NCI-H1417 (cell line): ENCODE data around the gene POU2F2.

Source experiments
- DNase-seq, 3 experiments: peaks; one replicate each; lab custom pipeline; 2025; lab: John Stamatoyannopoulos, UW

The POU2F2 gene

GRCh38 chr19:42125536-42125935, 6.7 kb downstream of the POU2F2 start:
- DNase-seq = no peak

- no peak for DNase-seq
Measured at GRCh38 chr19:42124386-42124901, 7.8 kb downstream of the POU2F2 start.

- no peak for DNase-seq
Measured at GRCh38 chr19:42123765-42124164, 8.5 kb downstream of the POU2F2 start.

DNA sequence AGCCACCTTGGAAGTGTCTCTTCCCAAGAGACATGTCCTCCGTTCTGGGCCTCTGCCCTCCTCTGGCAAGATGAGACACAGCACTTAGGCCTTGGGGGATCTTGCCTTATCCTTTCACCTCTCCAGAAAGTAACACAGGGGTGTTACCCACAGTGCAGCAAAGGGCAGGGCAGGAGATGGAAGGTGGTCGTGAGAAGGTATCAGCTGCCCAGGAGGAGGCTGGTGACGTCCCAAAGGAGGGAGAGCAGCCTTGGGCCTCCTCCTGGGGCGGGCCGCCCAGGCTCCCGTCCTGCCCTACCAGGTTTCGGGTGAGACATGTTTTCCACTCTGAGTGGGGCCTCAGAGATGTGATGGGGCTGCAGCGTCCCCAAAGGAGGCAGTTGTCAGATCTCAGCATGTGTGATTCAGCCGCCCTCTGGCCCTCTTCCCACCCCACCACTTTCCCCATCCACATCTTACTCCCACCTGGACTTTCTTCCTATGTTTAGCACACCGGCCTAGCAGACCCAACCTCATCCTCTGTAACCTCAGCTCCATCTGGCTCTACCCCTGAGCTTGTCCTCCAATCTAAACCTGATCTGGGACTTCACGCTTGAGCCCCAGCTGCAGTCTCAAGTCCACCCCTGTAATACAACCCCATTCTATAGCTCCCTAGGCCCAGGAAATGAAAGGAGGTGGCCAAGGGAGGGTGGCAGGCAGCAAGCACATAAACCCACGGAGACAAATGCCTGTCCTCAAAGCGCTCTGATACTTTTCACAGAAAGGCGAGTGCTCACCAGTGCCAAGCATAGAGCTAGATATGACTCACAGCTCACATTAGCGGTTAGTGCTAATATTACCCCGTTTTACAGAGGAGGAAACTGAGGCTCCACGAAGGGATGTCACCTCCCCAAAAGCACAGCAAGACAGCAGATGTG, 9.3 kb downstream of the POU2F2 start:
- DNase-seq = no peak

- DNase-seq = no peak
Measured at GRCh38 chr19:42121656-42122069, 10.6 kb downstream of the POU2F2 start.

- no peak for DNase-seq
Measured at GRCh38 chr19:42121036-42121621, 11.1 kb downstream of the POU2F2 start.

DNA sequence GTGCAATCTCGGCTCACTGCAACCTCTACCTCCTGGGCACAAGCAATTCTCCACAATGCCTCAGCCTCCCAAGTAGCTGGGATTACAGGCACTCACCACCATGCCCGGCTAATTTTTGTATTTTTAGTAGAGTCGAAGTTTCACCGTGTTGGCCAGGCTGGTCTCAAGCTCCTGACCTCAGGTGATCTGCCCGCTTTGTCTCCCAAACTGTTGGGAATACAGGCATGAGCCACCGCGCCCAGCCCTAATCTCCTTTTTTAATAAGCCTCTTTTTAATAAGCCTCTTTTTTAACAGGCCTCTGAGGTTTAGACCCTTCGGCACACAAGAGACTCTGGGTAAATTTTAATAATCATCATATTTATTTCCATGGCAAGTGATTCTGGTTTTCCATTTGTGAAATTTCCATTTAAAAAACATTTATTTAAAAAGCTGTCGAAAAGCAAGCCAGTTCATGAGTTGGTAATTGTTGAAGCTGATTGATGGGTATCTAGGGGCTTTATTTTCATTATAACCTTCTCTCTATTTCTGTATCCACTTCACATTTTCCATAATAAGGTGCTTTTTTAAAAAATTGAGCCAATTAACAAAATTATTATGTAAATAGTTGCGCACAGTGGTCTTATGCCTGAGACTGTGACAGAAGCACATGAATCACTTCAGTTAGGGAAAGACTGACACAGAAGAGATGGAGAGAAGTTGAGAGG, 11.8 kb downstream of the POU2F2 start:
- no peak for DNase-seq

DNA sequence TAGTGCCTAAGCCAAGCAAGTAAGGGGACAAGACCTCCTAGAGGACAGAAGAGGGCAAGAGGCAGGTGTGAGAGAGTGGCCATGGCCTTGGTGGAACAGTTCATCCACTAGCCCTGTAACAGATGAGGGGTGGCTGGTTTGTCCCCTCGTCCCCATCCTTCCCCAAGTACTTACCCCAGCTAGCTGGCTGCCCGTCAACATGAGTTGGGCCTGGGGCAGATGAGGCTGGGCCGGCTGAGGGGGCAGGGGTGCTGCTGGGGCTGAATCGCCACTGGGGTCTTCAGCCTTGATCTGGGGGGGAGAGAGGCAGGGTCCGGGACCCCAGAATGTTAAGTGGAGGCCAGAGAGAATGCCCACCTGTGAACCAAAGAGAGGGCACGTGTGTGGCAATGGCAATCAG, 15.2 kb downstream of the POU2F2 start:
- DNase-seq = no peak

DNA sequence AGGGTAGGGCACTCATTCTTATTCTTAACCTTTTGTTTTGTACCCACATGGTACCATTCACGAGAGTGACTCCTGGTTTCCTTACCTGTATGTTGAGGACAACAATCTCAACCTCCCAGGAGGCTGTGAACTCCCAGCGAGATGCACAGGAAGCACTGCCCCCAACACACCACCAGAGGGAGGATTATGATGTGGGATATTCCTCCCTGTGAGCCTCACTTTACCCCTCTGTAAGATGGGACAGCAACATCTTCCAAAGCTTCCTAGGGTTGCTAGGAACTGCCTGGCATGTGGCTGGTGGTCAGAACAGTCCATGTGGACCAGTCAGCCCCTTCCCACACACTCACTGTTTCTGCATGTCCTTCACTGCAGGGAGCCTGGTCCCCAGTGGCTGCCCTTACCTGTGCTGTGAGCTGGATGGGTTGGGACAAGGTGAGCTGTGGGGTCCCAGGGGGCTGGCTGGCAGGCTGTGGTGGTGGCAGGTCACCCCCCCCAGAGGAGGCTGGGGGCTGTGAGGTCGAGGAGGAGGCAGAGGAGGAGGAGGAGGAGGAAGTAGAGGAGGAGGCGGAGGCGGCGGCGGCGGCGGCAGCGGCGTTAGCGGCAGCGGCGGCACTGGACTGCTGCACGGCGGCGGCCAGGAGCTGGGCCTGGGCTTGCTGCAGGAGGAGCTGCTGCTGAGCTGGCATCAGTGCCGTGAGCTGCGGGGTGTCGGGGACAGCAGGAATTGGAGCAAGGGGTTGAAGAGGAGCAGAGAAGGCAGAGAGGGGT, 15.8 kb downstream of the POU2F2 start:
- DNase-seq = no peak

- DNase-seq = no peak
Measured at GRCh38 chr19:42115705-42116104, 16.5 kb downstream of the POU2F2 start.

DNA sequence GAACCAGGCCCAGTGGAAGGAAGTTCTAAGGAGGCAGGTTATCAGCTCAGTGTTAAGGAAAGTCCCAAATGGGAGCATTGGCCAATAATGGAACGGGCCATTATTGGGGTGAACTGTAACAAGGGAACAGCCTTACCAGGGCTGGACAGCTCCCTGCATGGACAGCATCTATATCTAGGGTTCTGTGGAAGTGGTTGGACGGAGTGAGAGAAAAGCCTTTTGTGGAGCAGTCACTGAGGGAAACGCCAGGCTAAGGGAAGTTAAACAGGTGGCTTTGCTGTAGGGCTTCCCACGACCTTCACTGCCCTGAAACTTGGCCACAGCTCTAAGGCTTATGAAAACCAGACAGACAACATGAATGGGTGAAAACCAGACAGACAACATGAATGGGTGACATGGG, 17.0 kb downstream of the POU2F2 start:
- DNase-seq = no peak

DNA sequence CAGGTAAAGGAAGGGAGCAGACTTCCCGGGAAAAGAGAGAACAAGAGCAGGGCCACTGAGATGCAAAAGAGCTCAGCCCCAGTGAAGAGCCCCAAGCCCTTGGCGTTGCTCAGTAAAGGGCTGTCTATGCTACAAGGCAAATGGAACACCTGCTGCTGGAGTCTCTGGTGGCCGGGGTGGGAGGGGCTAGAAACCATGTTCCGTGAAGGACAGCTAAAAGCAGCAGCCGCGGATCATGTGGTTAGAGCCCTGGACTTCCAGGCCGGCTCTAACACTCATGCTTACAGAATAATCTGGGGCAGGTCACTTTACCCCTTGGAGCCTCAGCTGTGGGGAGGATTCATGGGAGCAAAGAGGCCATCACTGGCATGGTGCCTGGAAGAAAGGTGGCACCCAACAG, 17.8 kb downstream of the POU2F2 start:
- peak; percentile 24 to 97 (median 62) for DNase-seq

DNA sequence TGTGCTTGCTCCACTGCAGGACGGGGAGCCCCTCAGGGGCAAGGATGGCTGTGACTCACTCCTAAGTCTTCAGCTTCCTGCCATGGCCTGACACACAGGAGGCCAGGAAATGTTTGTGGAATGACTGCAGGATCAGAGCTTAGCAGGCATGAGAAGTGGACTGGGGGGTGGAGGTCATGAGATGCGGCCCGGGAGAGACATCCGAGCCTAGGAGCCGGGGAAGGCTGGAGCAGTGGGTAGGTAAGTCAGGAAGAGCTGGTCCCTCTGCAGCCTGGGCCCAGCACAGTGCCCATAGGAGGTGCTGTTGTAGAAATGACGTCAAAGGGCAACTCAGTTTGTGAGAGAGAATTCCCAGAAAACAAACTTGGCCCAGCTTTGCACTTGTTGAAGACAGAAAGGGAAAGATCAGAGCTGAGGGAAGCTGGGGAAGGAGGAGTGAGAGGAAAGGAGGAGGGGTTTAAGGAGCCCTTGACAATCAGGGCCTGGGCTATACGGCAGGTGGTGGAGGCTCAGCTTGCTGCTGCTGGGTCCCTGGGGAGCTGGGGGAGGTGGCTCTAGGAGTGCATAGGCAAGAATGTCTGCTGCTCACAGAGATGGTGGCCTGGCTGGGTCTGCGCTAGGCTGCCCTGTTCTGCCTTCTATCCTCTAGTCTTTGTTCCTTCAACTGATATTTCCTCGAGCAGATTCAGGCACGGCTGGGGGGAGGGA, 18.5 kb downstream of the POU2F2 start:
- peak; percentile 15 to 92 (median 65) for DNase-seq

GRCh38 chr19:42111811-42112210, 20.4 kb downstream of the POU2F2 start:
- no peak for DNase-seq

DNA sequence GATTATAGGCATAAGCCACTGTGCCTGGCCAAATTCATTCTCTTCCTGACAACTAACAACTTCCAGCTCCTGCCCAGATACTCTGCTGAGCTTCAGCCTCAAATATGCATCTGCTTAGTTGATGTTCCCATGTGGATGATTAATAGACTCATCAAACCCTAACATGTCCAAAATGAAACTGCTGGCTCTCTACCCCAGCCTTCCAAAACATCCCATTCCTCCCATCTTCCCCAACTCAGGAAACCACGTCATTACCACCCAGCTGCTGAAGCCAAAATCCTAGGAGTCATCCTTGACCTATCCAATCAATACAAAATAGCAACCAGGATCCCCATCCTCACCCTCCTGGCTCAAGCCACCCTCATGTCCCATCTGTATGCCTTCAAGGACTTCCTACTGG, 20.9 kb downstream of the POU2F2 start:
- DNase-seq = no peak

DNA sequence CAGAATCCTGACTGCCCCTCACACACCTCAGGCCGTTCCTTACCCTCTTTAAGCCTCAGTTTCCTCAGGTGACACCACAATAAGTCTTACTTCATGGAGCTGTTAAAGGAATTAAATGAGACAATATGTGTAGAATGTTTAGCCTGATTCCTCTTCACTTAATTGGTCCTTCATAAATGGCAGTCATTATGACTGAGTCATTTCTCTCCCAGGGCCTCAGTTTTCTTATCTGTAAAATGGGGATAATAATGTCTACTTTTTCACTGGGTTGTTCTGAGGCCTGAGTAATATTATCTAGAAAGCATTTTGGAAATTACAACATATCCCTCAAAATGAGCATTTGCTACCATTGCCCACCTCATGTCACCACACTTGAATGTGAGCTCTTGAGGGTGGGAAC, 21.6 kb downstream of the POU2F2 start:
- DNase-seq = no peak

- no peak for DNase-seq
Measured at GRCh38 chr19:42109896-42110295, 22.4 kb downstream of the POU2F2 start.

DNA sequence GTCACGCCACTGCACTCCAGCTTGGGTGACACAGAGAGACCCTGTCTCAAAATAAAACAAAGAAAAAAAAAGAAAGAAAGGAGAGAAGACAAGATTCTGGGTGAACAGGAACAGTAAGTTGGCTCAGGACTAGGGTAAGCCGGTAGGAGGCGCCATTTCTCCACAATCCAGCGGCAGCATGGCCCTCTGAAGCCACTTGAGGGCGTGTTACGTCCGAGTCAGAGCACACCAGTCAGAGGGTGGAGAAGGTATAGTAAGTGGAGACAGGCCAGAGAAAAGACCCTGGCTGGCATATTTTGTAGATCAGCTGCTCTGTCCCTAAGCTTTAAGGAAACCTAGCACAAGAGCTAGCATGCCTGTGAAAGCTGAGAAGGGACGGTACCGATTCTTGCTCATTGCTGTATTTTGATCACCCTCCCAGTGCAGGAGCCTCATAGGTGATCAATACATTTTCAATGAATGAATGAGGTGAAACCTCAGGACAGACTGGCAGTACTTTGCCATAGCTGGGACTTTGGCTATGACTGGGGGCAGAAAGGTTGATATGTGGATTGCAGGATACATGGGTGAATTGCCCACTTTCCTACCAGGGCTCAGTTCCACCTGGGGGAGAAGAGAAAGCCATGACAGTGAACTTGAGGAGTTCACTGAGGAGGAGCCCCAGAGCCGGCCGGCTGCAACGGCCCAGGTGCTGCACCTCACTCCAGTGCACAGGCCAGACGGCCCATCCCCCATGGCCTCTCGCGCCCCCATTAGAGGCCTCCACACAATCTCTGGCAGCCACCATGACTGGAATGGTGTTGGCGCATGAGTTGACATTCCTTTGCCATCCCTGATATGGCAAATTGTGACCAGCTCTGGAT, 23.5 kb downstream of the POU2F2 start:
- peak; percentile 50 to 95 (median 83) for DNase-seq

DNA sequence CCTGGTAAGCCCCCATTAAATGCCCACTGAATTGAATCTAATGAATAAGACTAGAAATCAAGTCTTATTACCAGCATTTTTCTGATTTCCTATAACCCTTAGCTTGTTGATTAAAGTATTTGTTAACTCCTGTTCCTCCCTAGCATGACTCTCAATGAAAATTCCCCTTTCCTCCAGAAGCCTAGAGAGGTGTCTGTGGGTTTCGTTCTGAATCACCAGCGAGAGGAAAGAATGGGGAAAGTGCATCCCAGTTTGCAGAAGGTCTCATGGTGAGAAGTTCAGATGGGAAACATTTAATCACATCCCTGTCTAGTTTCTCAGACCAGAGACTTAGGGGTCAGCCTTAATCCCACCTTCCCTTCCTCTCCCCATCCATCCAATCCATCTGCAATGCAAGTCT, 26.9 kb downstream of the POU2F2 start:
- no peak for DNase-seq

DNA sequence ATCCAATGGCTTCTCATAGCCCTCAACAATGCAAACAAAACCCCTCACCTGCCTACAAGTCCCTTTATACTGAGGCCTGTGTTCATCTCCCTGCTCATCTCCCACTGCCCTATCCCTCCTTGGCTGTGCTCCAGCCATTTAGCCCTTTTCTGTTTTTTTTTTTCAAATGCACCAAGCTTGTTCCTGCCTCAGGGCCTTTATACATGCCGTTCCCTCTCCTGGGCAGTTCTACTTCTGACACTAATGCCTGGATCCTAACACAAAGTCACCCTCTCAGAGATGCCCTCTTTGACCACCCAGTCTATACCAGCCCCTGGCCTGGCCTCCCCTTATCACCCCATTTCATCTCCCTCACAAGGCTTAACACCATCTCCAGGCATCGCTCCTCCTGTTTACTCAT, 29.4 kb downstream of the POU2F2 start:
- DNase-seq = no peak
